Osteocyte (in vitro differentiated cells): ENCODE results near the gene MBNL2. TPM values are rescaled to one million over a fixed set of nuclear protein-coding genes. Genes with fewer than 3 reads are reported as not detected.
A peak's percentile ranks its signal among the peaks of the same experiment; 100 is the strongest.

Source experiments
- DNase-seq: peaks from one replicate; pipeline ENCODE4 v3.0.0; 2021; ENCODE audit warnings: mixed read lengths; ENCODE audit not compliant: unreplicated experiment; ENCODE audit errors: extremely low spot score
- H3K27ac Mint-ChIP-seq: one replicate; pipeline ENCODE4 v1.8.0; 2021; ENCODE audit warnings: mild to moderate bottlenecking, mixed read lengths; ENCODE audit not compliant: unreplicated experiment
- H3K27me3 Mint-ChIP-seq: one replicate; pipeline ENCODE4 v1.8.0; 2021; ENCODE audit warnings: mixed read lengths; ENCODE audit not compliant: unreplicated experiment
- H3K36me3 Mint-ChIP-seq: one replicate; pipeline ENCODE4 v1.8.0; 2021; ENCODE audit warnings: mixed read lengths; ENCODE audit not compliant: unreplicated experiment
- H3K4me1 Mint-ChIP-seq: one replicate; pipeline ENCODE4 v1.8.0; 2021; ENCODE audit warnings: mixed read lengths; ENCODE audit not compliant: unreplicated experiment
- H3K4me3 Mint-ChIP-seq: one replicate; pipeline ENCODE4 v1.8.0; 2021; ENCODE audit warnings: mild to moderate bottlenecking, moderate library complexity, mixed read lengths; ENCODE audit not compliant: unreplicated experiment
- H3K9me3 Mint-ChIP-seq: one replicate; pipeline ENCODE4 v1.8.0; 2021; ENCODE audit warnings: mixed read lengths; ENCODE audit not compliant: unreplicated experiment
- CTCF ChIP-seq: fragments of 200-600 bp; sonication (generic); IDR thresholded peaks from 2 replicates; pipeline ENCODE4 v1.5.0; 2021; ENCODE audit warnings: antibody characterized with exemption, mild to moderate bottlenecking, moderate library complexity
- total RNA-seq: library from RNA; stranded (reverse); gene quantifications from 2 replicates; pipeline ENCODE4 v1.2.1, GENCODE V29; 2021

The MBNL2 gene
- total RNA-seq, 1 donor from 2014 or later = 66.6 TPM

GRCh38 chr13:97432232-97432916 is 210.2 kb downstream of the MBNL2 start:
- DNase-seq = no peak
- H3K36me3 Mint-ChIP-seq = no peaks in the 10 kb centered on the region
- TF ChIP-seq CTCF = no peak
- H3K4me1 Mint-ChIP-seq = peaks cover 28% of the 10 kb centered on the region
- peak overlapping the region; percentile 100 for H3K27ac Mint-ChIP-seq
- no peaks in the 10 kb centered on the region for H3K9me3 Mint-ChIP-seq
- H3K4me3 Mint-ChIP-seq = peak overlapping the region; percentile 97
- no peaks in the 10 kb centered on the region for H3K27me3 Mint-ChIP-seq

- Mint-ChIP-seq H3K36me3 (no peaks in the 10 kb centered on the region), H3K27me3 (no peaks in the 10 kb centered on the region), H3K27ac (peak overlapping the region; percentile 100), H3K9me3 (no peaks in the 10 kb centered on the region), H3K4me3 (peak overlapping the region; percentile 97), H3K4me1 (peaks cover 28% of the 10 kb centered on the region)
- no peak for TF ChIP-seq CTCF
- peak; percentile 100 for DNase-seq
Measured at GRCh38 chr13:97432917-97433726, 211.0 kb downstream of the MBNL2 start.

GRCh38 chr13:97433727-97434396 is 211.7 kb downstream of the MBNL2 start, which contains the start of gene RAP2A:
Gene RAP2A, plus strand, starts transcription at chr13:97434169. Its CDS starts 302 bp downstream, at chr13:97434471.
- peak; percentile 97 for DNase-seq
- Mint-ChIP-seq H3K4me1 (peaks cover 28% of the 10 kb centered on the region), H3K27me3 (no peaks in the 10 kb centered on the region), H3K27ac (peak within 1 kb of the TSS; percentile 100), H3K9me3 (no peaks in the 10 kb centered on the region), H3K4me3 (peak within 1 kb of the TSS; percentile 97), H3K36me3 (no peaks in the 10 kb centered on the region)
- TF ChIP-seq CTCF = no peak

GRCh38 chr13:97434397-97435201 is 212.5 kb downstream of the MBNL2 start:
- H3K36me3 Mint-ChIP-seq = no peaks in the 10 kb centered on the region
- TF ChIP-seq CTCF = no peak

More at GRCh38 chr13:97434397-97435201, 212.5 kb downstream of the MBNL2 start:
- Mint-ChIP-seq H3K4me3 (peak overlapping the region; percentile 95), H3K9me3 (no peaks in the 10 kb centered on the region), H3K27me3 (no peaks in the 10 kb centered on the region), H3K4me1 (peaks cover 28% of the 10 kb centered on the region), H3K27ac (peak overlapping the region; percentile 83)
- DNase-seq = peak; percentile 83
